Limb (tissue), 2 donors: ENCODE results near the gene ISYNA1.

Experiments
- DNase-seq, 2 donors: peaks; one replicate each; pipeline ENCODE4 v3.0.0-alpha.2; 2016; ENCODE audit errors: extremely low spot score in 2 of 2

ISYNA1 gene

DNA sequence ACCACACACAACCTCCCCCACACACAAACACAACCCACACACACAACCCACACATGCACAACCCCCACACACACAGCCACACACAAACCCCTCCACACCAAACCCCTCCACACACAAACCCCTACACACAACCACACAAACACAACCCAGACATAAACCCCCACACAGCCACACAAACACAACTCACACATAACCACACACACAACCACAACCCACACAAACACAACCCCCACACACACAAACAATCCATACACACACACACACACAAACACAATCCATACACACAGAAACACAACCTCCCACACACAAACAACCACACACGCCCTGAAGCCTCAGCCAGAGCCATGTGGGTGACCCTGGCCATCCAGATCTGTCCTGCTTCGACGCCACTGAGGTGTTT, 30.0 kb upstream of the ISYNA1 start:
- no peak for DNase-seq

DNA sequence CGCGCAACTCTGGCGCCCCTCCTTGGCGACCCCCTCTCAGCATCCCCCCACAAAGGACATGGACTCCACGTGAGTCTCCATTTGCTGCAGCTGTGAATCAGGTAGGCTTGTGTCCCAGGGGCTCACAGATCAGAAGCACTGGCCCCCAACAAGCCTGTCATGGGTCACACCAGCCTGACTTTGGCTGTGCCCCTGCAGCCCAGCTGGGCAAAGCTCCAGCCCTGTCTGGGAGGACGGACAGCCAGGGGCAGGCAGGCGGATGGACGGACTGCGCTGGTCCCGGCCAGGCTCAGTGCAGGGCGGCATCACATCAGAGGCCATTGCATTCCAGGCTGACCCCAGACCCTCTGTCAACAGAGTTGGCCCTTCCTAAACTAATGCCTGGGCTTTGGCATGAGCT, 28.4 kb upstream of the ISYNA1 start:
- DNase-seq = no peak

- no peak for DNase-seq
Observed at GRCh38 chr19:18465964-18466339, 28.0 kb upstream of the ISYNA1 start.

- no peak for DNase-seq
Observed at GRCh38 chr19:18465214-18465963, 27.5 kb upstream of the ISYNA1 start.

GRCh38 chr19:18464646-18465045, 26.7 kb upstream of the ISYNA1 start:
- no peak for DNase-seq

DNA sequence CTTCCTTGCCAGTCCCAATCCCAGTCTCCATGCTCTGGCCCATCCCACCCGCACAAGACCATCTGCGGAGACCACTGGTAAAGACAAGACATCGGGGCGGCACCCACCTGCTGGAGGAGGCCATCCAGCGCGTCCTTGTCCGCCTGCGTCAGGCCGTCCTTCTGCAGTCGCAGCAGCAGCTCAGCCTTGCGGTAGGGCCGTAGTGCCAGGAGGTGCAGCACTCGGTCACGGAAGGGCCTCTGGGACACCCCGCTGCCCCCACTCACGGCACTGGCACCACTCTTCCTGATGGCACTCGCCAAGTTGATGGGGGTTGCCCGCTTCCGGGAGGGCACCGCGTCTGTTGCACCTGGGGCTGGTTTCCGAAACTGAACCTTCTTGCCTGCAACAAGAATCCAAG, 23.5 kb upstream of the ISYNA1 start:
- DNase-seq = no peak

DNA sequence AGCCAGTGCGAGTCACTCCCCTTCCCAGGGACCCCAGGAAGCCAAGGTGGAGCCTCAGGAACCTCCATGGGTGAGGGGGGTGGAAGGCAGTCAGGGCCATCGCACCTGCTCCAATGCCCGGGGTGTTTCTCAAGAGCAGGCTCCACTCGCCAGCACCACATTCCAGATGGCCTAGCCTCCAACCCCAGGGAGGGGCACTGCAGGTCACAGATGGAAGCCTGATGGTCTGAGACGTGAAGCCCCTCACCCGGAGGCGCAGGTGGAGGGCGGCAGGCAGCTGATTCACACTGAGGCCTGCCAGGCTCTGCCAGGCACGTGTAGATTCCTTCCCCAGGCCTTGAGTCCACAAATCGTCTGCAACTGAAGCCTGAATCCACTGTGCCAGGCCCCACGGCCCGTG, 23.0 kb upstream of the ISYNA1 start:
- DNase-seq = no peak

- DNase-seq = no peak
Observed at GRCh38 chr19:18457483-18458331, 19.8 kb upstream of the ISYNA1 start.

DNA sequence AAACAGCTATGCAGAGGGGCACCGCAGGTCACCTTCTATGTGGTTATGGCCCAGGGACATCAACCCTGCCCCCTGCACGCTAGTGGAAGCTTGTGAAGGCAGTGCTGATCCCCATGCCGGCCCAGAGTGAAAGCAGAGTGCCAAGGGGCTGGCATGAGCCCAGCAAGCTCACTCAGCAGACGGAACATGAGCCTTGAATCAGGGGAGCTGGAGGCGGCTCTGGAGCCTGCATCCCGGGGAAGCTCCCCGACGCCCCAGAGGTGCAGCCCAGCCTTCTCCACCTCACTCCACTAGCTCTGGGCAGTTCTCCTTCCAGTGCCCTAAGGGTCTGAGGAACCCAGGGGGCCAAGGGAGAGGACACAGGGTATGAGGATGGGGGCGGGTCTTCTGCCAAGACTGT, 19.0 kb upstream of the ISYNA1 start:
- DNase-seq = no peak

DNA sequence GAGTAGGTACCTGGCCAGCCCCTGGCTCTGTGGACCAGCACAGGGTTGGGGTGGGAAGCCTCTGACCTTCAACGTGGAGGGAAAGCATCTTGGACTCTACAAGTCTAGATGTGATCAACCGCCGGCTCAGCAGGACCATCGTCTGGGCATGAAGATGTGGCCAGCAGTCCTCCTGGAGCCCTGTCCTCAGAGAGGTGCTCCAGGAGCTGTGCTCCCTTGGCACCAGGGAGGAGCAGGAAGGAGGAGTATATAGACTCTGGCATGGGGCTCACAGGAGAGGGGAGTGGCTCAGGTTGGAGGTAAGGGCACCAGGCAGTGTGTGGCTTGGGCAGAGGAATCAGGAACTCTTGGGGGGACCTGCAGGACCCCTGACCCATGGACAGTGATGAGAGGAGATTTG, 18.3 kb upstream of the ISYNA1 start:
- DNase-seq = no peak

DNA sequence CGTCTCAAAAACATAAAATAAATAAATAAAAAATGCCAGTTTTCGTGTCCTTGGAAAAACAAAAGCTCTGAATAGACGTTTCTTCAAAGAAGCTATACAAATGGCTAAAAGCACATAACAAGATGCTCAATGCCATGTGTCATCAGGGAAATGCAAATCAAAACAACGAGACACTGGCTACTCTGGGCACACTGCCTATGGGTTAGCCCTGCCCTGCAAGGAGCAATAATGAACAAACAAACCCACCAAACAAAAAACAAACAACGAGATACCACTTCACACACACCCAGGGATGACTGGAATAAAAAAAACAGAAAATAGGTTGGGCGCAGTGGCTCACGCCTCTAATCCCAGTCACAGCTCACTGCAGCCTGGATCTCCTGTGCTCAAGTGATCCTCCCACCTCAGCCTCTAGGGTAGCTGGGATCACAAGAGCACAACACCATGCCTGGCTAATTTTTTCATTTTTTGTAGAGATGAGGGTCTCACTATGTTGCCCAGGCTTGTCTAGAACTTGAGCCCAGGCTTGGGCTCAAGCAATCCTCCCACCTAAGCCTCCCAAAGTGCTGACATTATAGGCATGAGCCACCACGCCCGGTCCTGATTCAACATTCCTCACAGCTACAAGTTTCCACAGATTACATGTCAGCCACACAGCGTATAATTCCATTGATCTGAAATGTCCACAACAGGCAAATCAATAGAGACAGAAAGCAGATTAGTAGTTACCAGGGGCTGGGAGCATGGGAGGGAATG, 15.5 kb upstream of the ISYNA1 start:
- DNase-seq = no peak

DNA sequence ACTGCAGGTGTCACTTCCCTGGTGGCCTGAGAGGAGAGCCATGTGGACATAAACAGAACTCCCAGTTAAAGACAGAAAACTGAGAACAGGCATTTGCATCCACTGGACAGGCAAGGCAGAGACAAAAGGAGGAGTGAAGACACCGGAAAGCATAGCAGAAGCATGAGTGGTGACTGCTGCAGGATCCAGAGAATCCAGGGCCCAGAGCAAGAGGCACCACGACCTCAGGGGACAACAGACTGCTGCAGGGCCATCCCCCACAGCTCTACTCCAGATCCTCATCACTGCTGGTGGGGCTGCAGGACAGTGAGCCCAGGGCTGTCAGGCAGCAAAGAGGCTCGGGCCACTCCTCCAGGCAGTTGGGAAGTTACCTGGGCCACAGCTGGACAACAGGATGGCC, 14.5 kb upstream of the ISYNA1 start:
- DNase-seq = no peak

- peak; percentile 60 to 94 for DNase-seq
Observed at GRCh38 chr19:18450931-18451836, 13.3 kb upstream of the ISYNA1 start.

DNA sequence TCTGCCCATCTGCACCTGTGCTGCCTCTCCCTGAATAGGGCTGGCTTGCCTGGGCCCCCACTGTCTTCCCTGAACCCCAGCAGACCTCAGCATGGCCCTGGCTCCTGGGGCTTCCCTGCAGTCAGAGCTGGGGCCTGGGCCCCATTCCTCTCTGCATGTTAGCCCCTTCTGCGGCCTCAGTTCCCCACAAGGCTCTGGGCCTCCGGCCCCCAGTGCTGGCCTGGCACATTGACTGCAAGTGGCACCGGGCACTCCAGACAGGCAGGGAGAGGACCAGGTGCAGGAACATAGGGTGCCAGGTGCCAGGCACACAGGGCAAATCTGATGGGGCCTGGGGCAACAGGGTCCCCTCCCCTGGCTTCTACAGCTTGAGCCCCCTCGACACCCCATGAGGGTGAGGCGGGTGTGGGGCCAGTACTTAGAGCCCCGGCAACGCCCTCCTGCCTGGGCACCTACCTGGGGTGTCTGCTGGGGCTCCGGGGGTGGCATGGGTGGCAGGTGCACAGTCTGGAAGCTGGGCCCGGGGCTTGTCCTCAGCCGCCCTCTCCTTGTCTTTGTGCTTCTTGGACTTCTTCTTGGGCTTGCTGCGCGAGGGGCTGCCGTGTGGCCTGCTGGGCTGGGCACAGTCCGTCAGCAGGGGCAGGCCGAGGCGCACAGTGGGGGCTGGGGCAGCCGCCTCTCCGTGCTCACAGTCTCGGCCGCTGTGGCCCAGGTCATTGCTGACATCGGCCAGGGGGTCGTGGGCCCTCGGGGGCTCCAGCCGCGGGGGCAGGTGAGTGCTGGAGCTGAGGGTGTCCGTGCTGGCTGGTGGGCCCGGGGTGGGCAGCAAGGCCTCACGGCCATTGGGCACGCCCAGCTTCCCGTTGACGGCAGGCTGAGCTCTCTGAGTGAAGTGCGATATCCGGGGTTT, 12.3 kb upstream of the ISYNA1 start:
- no peak for DNase-seq

- DNase-seq = no peak
Observed at GRCh38 chr19:18449552-18449951, 11.6 kb upstream of the ISYNA1 start.

DNA sequence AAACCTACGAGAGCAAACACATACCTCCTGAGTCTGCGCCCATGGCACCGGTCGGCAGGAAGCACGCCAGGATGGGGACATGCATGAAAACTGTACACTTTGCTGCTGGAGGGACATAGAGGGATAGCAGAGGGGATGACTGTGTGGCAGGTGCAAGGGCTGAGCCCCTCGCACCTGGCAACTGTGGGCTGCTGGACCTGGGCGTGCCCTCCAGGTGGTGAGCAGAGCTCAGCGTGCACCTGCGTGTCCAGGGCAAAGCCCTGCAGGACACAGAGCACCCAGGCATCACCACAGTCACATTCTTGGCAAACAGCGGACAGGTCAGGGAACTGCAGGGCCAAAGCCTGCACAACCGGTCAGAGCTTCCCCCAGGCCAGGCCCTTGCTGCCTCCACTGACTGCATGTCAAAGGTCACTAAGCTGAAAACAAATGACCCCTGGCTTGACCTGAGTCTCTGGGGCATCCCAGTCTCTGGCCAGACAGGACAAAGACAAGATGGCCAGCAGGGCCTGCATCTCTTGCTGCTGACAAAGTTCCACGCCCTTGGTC, 9.0 kb upstream of the ISYNA1 start:
- no peak for DNase-seq

DNA sequence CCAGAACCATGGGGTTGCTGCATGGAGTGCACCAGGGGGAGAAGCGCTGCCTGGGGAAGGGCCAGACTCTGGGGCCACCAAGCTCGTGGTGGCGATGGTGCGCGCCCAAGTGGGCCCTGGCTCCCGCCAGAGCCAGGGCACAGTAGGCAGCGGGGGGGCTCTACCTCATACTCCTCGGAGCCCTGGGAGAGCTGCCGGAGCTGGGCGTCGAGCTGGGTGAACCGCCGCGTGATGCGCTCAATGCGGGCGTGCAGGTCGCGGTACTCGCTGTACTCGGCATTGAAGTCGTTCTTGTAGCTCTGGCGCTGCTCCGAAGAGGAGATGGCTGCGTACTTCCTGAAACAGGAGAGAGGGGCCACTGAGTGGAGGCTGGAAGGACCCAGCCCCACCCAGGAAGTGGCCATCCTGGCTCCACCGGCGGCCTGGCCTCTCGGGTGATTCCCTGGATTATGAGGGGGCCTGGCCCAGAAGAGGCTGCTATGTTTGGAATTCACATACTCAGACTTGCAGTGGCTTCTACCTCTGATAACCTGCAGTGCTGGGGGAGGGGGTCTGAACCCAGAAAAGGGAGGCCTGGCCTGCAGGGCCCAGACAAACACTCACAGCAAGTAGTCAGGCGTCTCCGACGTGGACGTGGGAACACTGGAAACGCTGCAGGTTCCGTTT, 8.3 kb upstream of the ISYNA1 start:
- DNase-seq = no peak

GRCh38 chr19:18445262-18445948, 7.5 kb upstream of the ISYNA1 start:
- no peak for DNase-seq

GRCh38 chr19:18444513-18444912, 6.6 kb upstream of the ISYNA1 start:
- no peak for DNase-seq
